SHP77 treated with DMSO at 0.1 percent for 48 hours (cell line): Measurements from ENCODE around the gene SKP1.

ENCODE experiments used
- DNase-seq: peaks from one replicate; lab custom pipeline; 2025; lab: John Stamatoyannopoulos, UW

Gene SKP1

DNA sequence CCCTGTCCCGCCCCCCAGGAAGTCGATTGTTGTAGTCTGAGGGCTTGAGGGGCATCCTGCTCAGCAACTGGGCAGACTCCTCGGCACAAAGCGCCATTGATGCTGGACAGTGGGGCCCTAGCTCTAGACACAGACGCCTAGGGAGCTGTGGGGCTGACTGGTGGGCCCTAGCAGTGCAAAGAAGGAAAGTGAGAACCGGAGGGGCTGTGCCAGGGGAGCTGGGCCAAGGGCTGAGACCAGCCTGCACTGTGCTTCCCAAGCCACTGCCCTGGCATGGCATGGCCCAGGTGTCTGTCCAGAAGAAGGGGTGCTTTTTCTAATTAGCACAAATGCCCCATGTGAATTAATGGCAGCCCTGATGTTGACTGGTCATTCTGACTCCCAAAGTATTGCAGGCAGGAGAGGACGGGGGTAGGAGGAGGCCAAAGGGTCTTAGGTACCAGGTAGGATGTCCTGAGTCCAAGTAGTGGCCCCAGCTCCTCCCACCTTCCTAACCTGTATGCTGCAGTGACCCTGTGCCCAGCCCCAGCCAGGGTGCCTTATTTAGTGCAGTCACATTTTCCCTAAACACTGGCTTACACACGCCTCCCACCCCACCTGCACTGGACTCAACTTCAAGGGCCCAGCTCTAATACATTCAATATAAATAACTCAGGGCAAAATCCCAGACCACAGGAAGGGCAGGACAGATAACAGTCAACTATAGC lies 46.4 kb downstream of the SKP1 start:
- DNase-seq: no peak

DNA sequence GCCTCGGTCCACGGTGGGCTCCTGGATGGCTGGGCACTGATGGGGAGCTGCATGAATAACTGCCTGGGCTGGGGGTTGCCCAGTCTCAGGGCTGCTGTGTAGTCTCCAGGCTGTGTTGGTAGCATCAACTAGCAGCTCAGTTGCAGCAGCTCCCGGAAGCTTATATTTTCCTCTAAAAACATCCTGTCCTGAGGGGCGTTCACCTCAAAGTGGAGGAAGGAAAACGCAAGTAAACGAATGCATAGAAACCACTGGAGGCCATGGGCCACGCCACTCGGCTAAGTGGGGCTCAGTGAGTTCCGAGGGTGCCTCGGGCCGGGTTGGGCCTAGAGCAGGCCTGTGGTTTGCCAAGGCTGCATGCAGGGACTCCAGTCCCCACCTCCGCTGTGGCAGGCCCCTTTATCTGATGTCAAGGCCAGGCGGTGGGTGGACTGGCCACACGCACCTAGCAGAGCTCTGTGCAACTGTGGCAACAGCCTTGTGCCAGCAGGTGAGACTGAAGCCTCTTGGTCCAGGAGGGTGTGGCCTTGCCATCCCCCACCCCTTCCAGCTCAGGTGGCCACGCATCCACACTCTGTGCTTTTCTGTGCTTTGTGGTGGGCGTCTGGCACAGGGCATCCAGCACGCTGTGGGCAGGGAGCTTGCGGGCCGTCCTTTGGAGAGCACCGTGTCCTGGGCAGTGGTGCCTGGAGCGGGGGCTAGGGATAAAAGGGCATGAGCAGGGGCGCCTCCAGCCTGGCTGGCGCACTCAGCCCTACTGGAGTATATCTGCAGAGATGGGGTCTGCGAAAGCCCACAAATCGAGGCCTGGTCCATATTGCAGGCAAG lies 47.1 kb downstream of the SKP1 start:
- DNase-seq: no peak

DNA sequence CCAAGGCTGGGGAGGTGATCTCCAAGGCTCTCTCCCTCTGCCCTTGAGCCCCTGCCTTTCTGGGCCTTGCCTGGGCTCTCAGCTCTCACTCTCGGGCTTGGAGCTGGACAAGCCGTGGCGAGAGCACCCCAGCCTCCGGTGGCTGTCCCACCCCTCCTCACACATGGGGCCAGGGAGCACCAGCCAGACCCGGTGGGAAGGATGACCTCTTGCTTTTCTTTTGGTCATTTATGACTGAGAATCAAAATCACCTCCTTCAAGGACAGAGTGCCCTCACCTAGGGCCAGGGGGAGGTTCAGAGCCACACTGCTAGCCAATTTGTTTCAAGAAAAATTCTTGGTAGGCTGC lies 48.1 kb downstream of the SKP1 start:
- no peak for DNase-seq

DNA sequence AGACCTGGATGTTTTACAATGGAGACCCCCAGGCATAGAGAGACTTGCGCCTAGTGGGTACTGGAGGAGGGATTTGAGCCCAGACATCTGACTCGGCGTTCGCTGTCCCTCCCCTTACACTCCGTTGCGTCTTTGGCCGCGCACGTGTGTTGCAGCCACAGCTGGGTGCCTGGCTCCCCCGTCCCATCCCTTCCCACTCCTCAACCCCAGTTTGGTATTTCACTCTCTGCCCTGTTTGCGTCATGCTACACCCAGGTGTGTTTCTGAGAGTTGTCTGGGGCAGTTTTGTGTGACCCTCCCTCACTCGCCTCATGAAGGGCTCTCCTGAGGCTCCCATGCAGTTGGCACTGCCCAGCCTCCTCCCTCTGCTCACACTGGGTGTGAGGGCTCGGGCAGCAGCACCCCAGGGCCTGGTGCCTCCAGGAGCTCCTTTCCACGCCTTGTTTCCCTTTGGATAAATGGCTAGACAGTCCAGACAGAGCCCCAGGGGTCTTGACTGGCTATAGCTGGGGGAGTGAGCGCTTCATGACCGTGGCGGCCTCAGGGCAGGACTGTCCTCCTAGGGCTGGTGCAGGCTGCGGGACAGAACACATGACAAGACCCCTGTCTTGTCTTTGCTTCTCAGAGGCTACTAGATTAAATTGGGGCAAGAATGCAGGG lies 48.6 kb downstream of the SKP1 start:
- DNase-seq: no peak

DNA sequence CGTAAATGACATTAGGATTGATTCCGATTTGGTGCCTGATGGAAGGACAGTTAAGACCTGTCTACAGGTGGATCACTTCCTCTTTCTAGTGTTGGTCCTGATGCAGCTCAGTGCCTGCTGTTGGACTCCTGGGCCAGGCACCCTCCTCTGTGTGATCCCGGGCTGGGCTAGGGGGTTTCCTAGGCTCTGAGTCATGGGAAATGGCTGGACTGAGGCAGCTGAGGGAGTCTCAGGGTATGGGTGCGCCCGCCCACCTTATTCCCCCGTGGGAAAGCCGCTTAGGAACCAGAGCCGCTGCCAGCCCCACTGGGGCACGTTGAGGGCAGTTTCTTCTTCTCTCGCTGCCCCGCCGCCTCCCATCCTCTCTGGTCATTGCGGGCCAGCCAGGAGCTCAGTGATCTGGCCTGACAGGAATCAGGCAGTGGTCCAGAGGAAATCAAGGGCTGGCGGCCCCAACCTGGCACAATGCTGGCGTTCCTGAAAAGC lies 49.3 kb downstream of the SKP1 start:
- no peak for DNase-seq

DNA sequence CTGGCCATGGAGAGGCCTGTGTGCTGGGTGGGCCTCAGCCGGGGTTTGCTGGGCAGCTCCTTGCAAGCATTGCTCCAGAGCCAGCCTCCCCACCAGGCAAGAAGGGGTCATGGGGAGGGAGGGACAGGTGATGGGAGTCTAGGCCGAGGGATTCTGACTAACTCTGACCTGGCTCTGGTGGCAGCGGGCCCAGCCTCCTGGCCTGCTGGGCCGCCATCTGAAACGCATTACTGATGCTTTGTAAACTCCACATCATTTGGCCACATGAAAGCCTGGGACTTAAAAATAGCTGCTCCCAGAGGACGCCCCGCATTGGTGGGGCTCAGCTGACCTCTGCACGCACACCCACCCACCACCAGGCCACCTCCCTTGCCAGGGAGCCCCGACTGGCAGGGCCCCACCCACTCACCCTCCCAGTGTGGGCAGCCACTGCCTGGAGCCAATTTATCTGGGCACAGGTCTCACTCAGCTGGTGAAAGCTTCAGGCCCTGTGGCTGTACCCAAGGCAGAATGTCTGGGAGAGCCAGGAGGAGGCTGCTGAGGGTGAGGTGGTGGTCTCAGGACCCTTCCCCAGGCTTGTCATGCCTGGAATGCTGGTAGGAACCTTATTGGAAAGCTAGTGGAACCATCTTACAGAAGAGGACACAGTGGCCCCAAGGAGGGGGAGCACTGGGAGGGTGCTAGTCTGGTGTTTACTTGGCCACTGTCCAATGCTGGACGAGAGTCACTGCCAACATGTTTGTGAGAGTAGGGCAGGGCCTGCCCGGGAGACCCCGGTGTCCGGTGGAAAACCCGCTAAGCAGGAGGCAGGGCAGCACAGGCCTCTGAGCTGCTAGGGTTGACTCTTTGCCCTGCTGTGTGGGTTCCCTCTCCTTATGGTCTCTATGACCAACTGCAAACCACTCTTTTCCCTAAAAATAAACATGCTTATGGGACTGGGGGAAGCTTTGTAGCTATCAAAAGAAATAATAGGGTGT lies 51.4 kb downstream of the SKP1 start:
- no peak for DNase-seq

DNA sequence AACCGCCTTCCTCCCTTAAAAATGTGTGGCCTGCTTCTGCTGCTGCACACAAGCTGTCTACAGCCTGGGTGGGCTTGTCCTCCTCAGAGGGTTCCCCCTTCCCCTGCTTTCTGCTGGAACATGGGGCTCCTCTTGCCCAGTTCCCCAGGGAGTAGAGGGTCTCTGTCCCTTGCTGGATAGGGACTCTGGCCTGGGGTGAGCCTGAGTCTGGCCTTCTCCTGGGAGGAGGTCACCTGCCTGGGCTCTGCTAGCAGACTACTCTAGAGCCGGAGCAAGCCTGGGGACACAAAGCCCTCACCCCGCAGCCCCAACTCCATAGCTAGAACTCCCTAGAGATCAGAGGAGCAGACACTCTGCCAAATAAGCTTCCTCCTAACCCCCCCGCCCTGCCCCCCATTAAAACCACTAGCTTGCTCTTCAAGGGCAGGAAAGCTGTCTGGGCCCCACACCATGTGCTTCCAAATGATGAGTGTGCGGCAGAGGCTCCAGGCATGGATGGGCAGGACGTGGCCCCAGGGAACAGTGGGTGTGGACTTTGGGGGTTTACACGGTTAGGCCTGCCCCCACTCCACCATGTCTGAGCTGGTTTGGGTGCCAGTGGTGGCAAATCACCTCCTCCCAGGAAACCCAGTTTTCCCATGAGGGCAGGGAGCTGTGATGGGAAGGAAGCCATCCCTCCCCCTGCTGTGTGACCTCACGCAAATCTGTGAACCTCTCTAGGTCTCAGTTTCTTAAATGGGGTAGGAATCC lies 52.3 kb downstream of the SKP1 start:
- DNase-seq: no peak

DNA sequence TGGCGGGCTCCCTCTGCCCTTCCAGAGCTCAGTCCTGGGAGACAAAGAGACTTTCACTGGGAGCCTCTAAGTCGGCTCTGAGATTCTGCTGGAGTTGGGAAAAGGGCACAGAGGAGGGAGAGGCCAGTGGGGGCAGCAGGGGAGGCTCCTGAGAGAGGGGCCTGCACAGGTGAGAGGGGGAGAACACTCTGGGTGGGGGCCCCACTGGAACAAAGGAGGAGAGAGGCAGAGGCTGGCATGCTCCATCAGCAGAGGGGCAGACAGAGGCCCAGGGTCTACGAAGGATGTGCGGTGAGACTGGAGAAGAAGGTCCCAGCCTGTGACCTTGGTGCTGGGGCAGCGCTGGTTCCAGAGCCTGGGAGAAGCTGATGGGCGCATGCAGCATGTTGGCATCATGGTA lies 53.4 kb downstream of the SKP1 start:
- no peak for DNase-seq

DNA sequence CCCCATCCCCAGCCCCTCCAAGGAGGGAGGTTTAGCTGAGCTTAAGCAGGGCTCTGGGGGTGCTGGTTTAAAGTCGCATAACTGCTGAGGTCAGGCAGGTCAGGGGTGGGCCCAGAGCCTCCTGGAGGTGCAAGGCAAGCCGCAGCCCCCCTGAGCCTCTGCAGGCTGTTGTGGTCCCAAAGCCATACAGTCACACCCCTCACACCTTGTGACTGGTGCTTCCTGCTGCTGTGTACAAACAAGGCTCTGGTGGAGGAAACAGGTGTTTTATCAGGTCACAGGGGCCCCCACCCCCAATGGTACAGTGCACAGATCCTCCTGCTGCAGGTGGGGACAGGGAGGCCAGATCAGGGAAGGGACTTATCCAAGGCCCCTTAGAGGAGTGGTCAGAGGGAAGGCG lies 54.2 kb downstream of the SKP1 start:
- DNase-seq: no peak

DNA sequence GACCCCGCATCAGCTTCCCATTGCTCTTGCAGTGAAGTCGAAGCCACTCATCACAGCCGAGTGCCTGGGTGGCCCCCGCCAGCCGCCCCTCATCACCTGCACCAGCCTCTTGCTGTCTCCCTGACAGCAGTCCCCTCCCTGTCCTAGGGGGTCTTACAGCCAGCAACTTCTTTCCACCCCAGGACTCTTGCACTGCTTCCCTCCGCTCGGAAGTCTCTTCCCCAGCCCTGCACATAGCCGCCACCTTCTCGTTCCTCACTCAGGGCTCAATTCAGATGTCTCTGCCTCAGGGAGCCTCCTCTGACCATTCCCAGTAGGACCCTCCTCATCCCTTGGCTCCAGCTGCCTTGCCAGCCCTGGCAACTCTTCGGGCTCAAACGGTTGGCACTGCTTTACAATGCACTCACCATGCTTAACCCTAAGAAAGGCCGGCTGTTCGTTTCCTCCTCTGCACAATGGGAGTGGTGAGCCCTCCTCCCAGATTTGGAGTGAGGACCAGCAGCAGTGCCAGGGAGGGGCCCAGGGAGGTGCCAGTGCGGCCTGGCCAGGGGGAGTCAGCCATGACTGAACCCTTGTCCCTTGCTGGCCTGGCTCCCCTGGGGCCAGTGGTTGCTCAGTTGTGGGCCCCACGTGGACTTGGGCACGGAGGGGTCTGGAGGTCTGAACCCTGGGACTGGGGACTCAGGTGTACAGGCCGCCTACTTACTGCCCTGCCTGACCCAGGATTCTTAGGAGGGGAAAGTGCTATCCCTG lies 56.2 kb downstream of the SKP1 start:
- DNase-seq: no peak

DNA sequence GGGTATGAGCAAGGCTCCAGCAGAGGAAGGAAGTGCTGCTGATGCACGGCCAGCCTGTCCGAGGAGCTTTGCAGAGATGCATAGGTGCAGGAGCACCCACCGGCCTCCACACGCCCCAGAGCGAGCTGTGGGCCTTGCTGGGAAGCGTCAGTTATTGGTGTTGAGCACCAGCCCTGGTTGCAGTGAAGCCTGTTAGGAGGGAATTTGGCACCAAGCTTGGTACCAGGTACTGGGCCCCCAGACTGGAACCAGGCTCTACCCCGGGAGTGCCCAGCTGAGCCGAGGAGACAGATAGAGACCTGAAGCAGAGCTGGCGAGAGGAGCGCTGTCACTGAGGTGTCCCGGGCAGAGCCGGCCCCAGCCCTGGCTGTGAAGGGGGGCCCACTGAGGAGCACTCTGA lies 57.0 kb downstream of the SKP1 start:
- DNase-seq: no peak

DNA sequence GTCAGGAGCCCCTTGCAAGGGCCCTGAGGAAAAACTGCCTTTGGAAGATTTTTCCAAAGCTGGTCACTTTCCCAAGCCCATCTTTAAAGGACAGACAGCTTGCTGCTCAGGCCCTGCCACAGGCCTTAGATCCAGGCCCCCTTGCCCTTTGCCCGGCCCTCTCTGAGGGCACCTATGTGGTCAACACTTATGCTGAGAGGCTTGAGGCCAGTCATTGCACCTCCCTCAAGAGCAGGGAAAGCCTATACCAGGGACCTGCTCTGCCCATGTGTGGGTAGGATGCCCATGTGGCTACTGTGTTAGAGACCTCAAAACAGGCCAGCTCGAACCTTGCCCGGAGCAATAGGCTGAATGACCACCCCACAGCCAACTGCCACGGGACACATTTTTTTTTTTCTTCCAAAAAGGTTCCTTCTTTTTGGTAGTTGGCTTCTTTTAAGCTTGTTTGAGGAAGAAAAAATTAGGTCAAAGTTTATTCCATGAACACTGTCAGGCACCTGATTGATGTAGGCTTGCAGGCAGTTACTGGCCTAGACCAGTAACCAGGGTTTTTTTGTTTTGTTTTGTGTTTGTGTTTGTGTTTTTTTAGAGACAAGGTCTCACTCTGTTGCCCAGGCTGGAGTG lies 58.4 kb downstream of the SKP1 start:
- DNase-seq: no peak

DNA sequence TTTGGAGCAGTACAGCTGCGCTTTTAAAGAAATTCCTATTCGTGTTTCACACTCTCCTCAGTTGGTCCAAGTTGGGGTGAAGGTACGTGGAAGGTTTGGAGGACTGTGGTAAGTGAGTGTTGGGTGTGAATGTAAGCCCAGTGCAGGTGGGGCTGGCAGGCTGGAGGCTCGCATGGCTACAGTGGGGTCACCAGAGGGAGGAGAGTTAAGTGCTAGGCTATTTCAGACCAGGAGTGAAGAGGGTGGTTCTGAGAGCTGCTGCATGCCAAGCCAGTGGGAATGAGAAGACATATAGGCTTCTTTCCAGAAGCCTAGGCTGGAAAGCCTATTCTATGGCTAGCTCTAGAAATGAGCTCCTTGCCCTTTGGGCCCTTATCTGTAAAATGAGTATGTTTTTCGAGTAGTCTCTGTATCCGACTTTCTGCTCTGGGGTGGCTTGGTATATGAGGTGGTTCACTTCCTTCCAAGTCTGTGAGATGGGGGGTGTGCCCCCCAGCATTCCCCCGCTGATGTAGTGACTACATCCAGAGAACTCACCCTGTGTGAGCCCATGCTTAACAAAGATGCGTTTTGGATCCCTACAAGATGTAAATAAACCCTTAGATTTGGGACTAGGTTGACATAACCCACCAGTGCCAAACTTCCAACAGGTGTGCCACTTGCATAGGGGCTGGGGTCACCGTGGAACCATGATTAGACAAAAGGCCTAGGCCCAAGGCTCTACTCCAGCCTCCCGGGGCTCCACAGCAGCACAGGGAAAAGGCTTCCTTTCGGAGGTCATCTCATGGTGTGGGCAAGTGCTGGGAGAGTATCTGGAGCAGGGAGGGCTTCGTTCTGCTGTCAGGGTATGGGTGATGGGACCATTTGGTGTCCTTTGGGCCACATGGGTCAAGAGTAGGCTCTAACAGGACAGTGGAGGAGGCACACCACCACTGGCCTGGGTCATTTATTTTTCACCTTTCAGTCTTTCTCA lies 59.7 kb downstream of the SKP1 start:
- DNase-seq: no peak

DNA sequence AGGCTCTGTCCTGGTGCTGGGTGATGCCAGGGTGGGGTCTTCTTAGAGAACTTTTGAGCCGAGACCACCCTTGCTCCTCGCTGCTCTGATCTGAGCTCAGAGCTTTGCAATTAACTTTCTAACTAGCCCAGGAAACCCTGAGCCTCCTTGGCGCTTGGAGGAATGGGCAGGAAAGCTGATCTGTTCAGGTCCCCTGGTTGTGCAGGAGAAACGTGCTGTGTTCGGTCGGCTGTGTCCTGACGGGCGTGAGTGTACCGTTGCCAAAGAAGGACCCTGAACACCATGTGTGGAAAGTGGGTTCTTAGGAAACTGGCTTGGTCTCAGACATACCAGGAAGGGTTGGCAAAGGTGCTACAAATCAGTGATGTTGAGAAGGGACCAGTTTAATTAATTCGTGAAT lies 60.5 kb downstream of the SKP1 start:
- DNase-seq: no peak

DNA sequence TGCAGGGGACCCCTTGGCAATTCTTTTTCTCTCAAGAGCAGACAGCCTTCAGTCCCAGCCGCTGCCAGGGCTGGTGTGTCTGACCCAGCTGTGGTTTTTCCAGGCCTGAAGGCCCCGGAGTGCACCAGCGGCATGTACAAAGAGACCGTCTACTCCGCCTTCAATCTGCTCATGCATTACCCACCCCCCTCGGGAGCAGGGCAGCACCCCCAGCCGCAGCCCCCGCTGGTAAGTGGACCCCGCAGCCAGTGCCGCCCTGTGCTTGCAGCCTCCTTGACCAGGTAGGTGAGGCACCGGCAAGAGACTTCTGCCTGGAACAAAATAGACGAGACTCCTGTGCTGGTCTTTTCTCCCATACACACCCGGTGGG lies 61.0 kb downstream of the SKP1 start:
- DNase-seq: no peak

DNA sequence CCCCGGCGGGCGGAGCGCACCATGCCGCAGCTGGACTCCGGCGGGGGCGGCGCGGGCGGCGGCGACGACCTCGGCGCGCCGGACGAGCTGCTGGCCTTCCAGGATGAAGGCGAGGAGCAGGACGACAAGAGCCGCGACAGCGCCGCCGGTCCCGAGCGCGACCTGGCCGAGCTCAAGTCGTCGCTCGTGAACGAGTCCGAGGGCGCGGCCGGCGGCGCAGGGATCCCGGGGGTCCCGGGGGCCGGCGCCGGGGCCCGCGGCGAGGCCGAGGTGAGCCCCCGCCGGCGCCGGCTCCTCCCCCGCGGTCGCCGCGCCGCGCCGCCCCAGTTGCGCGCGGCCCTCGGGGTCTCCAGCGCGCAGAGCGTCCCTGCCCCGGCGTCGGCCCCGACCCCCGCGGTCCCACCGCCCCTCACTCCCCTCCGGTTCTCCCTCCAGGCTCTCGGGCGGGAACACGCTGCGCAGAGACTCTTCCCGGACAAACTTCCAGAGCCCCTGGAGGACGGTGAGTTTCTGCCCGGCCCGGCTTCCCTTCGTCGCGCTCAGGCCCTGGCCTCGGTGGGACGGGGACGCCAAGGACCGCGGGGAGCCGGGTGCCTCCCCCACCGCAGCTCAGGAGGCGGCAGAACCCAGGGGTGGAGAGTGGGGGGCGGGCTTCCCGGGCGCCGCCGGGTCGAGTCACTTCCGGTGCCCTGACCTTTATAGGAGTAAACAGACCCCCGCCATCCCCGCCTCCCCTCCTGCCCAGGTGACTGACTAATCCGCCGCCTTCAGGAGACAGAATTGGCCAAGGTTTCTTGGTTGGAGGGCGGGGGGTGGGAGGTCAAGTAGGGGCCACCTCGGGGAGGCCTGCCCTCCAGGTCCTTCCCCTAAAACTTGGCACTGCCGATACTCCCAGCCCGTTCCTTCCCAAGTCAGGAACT lies 61.6 kb downstream of the SKP1 start:
- no peak for DNase-seq
